SH-SY5Y (cell line): ENCODE measurements around the gene KBTBD2.

ENCODE experiments used
- GATA2 ChIP-seq: IDR thresholded peaks from 2 replicates; pipeline ENCODE4 v1.6.1; 2011; ENCODE audit warnings: mild to moderate bottlenecking, low read depth, low read length
- GATA3 ChIP-seq: IDR thresholded peaks from 2 replicates; pipeline ENCODE4 v1.6.1; 2011; ENCODE audit warnings: low read depth, mild to moderate bottlenecking, low read length, moderate library complexity

DNA sequence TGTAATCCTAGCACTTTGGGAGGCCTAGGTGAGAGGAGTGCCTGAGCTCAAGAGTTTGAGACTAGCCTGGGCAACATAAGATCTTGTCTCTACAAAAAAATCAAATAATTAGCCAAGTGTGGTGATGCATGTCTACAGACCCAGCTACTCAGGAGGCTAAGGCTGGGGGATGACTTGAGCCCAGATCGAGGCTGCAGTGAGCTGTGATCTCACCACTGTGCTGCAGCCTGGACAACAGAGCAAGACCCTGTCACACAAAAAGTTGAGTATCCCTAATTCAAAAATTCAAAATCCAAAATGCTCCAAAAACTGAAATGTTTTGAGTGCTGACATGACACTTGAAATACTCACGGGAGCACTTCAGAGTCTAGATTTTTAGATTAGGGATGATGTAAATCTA is 19.1 kb downstream of the KBTBD2 start:
- TF ChIP-seq GATA2 (no peak), GATA3 (no peak)
